HL-60 (cell line): ENCODE results near the gene NFIA.

Experiments used
- DNase-seq, 2 experiments: peaks; one replicate each; pipeline ENCODE4 v3.0.0-alpha.2; 2010 to 2020; ENCODE audit warnings: low read depth in 1 of 2, low spot score in 1 of 2
- H3K27ac ChIP-seq: fragments of 250-450 bp; sonication (Bioruptor Pico); replicated peaks from 2 replicates; pipeline ENCODE4 v1.5.1; 2020; ENCODE audit warnings: mild to moderate bottlenecking, moderate library complexity
- H3K27me3 ChIP-seq: fragments of 250-450 bp; sonication (Bioruptor Pico); 2 replicates; pipeline ENCODE4 v1.5.1; 2021; ENCODE audit warnings: mild to moderate bottlenecking, moderate library complexity; ENCODE audit not compliant: insufficient read depth, poor library complexity, severe bottlenecking
- H3K4me3 ChIP-seq: replicated peaks from 2 replicates; pipeline ENCODE4 v1.5.1; 2011; ENCODE audit warnings: mild to moderate bottlenecking, control low read depth, low read length; ENCODE audit not compliant: insufficient read depth
- GABPA ChIP-seq: IDR thresholded peaks from 2 replicates; pipeline ENCODE4 v1.6.1; 2012; ENCODE audit warnings: low read depth
- POLR2AphosphoS5 ChIP-seq: IDR thresholded peaks from 2 replicates; pipeline ENCODE4 v1.6.1; 2012; ENCODE audit warnings: low read depth
- SPI1 ChIP-seq: IDR thresholded peaks from 2 replicates; pipeline ENCODE4 v1.6.1; 2012; ENCODE audit warnings: low read depth, mild to moderate bottlenecking, borderline replicate concordance
- TF ChIP-seq, protein P1 (sequence below): IDR thresholded peaks from 2 replicates; pipeline ENCODE4 v1.6.1; 2012; ENCODE audit warnings: low read depth; ENCODE audit not compliant: insufficient replicate concordance
- TF ChIP-seq, protein P2 (sequence below): IDR thresholded peaks from one replicate; pipeline ENCODE4 v1.5.1; 2011; ENCODE audit warnings: low read length, control low read depth, inconsistent platforms; ENCODE audit not compliant: insufficient read depth

Gene NFIA

DNA sequence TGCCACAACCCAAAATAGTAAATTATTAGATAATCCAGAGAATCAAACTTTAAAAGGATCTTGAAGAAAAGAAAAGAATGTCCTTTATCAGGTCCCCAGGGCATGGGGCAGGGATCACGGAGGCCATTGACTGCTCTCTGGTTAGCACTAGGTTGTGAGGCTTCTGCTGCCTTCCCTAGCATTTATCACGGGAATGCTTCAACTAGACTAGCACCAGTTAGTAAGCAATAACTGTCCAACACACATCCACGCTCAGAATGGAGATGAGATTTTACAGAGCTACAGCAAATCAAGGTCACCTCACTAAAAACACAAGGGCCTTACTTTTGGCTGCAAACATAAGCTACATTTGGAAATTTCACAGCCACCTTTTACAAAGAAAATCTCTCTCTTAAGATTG is 304.0 kb downstream of the NFIA start:
- H3K27me3 ChIP-seq, result no peaks in the 10 kb centered on the region
- no peak overlapping the region for H3K4me3 ChIP-seq
- no peak overlapping the region for H3K27ac ChIP-seq
- TF ChIP-seq SPI1 (no peak), GABPA (no peak), POLR2AphosphoS5 (no peak)
- TF ChIP-seq, protein P1, sequence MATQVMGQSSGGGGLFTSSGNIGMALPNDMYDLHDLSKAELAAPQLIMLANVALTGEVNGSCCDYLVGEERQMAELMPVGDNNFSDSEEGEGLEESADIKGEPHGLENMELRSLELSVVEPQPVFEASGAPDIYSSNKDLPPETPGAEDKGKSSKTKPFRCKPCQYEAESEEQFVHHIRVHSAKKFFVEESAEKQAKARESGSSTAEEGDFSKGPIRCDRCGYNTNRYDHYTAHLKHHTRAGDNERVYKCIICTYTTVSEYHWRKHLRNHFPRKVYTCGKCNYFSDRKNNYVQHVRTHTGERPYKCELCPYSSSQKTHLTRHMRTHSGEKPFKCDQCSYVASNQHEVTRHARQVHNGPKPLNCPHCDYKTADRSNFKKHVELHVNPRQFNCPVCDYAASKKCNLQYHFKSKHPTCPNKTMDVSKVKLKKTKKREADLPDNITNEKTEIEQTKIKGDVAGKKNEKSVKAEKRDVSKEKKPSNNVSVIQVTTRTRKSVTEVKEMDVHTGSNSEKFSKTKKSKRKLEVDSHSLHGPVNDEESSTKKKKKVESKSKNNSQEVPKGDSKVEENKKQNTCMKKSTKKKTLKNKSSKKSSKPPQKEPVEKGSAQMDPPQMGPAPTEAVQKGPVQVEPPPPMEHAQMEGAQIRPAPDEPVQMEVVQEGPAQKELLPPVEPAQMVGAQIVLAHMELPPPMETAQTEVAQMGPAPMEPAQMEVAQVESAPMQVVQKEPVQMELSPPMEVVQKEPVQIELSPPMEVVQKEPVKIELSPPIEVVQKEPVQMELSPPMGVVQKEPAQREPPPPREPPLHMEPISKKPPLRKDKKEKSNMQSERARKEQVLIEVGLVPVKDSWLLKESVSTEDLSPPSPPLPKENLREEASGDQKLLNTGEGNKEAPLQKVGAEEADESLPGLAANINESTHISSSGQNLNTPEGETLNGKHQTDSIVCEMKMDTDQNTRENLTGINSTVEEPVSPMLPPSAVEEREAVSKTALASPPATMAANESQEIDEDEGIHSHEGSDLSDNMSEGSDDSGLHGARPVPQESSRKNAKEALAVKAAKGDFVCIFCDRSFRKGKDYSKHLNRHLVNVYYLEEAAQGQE, result no peak
- TF ChIP-seq, protein P2, sequence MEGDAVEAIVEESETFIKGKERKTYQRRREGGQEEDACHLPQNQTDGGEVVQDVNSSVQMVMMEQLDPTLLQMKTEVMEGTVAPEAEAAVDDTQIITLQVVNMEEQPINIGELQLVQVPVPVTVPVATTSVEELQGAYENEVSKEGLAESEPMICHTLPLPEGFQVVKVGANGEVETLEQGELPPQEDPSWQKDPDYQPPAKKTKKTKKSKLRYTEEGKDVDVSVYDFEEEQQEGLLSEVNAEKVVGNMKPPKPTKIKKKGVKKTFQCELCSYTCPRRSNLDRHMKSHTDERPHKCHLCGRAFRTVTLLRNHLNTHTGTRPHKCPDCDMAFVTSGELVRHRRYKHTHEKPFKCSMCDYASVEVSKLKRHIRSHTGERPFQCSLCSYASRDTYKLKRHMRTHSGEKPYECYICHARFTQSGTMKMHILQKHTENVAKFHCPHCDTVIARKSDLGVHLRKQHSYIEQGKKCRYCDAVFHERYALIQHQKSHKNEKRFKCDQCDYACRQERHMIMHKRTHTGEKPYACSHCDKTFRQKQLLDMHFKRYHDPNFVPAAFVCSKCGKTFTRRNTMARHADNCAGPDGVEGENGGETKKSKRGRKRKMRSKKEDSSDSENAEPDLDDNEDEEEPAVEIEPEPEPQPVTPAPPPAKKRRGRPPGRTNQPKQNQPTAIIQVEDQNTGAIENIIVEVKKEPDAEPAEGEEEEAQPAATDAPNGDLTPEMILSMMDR, result no peak
- no peak for DNase-seq

DNA sequence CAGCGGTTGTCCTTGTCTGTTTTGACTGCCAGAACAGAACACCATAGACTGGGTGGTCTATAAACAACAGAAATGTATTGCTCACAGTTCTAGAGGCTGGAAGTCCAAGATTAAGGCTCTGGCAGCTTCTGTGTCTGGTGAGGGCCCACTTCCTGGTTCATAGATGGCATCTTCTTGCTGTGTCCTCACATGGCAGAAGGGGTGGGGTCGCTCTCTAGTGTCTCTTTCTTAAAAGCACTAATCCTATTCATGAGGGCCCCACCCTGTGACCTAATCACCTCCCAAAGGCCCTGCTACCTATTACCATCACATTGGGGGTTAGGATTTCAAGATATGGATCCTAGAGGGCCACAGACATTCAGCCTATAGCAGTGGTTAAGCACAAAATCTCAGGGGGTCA is 304.4 kb downstream of the NFIA start:
- no peaks in the 10 kb centered on the region for H3K27me3 ChIP-seq
- DNase-seq, result no peak
- H3K27ac ChIP-seq, result no peak overlapping the region
- H3K4me3 ChIP-seq, result no peak overlapping the region
- TF ChIP-seq, protein P1, result no peak
- TF ChIP-seq SPI1, result no peak
- no peak for TF ChIP-seq GABPA
- no peak for TF ChIP-seq POLR2AphosphoS5
- TF ChIP-seq, protein P2, result no peak

DNA sequence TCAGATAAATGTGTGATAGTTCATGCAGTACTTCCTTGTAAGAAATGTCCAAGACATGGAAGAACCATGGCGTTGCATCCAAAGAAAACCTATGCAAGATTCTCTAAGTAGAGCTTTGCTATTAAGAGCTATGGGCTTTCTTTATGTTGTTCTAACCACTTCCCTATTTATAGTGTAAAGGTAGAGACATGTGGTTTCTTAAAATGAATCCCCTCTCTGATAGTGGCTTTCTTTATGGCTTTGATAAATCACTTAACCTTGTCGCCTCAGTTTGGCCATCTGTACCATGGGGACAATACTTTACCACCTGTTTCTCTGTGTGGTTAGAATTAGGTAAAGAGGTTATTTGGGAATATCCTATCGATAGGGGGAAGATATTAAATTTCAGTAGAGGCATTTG is 305.5 kb downstream of the NFIA start:
- TF ChIP-seq, protein P2, result no peak
- TF ChIP-seq SPI1, result peak; percentile 58; the same call in 1 of the 2 replicates
- no peak for TF ChIP-seq GABPA
- TF ChIP-seq POLR2AphosphoS5, result no peak
- Histone ChIP-seq H3K27ac (no peak overlapping the region), H3K4me3 (no peak overlapping the region), H3K27me3 (no peaks in the 10 kb centered on the region)
- no peak for DNase-seq

DNA sequence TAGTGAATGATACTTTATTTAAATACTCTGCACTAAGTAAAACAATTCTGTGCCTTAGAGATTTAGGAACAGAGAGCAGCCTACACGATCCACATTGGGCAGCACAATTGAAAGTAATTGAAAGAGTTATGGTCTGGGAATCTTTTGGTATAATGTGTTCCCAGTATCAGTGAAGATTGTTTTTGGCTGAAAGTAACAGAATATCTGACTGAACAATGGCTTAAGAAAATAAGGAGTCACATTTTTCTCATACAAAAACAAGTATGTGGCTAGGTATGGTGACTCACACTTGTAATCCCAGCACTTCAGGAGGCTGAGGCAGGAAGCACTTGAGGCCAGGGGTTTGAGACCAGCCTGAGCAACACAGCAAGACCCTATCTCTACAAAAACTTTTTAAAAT is 306.2 kb downstream of the NFIA start:
- no peak overlapping the region for H3K27ac ChIP-seq
- no peak for TF ChIP-seq POLR2AphosphoS5
- no peak for DNase-seq
- H3K4me3 ChIP-seq, result no peak overlapping the region
- H3K27me3 ChIP-seq, result no peaks in the 10 kb centered on the region
